Spinal cord (tissue), 10 donors: Measurements from ENCODE around the gene ADARB1. TPM values are rescaled to one million over a fixed set of nuclear protein-coding genes. Genes with fewer than 3 reads are reported as not detected.

Source experiments
- DNase-seq, 6 donors: peaks; one replicate each; pipeline versions ENCODE4 v3.0.0 to v3.0.0-alpha.2; 2013 to 2015; ENCODE audit warnings: low spot score in 6 of 6, low read depth in 4 of 6
- H3K27ac ChIP-seq: one replicate; pipeline ENCODE4 v1.5.1; 2013; ENCODE audit warnings: low read depth, low read length, control low read depth
- H3K27me3 ChIP-seq: one replicate; pipeline ENCODE4 v1.6.1; 2013; ENCODE audit warnings: low read length; ENCODE audit not compliant: control insufficient read depth, insufficient read depth
- H3K36me3 ChIP-seq: one replicate; pipeline ENCODE4 v1.6.1; 2013; ENCODE audit warnings: low read length; ENCODE audit not compliant: control insufficient read depth, insufficient read depth
- H3K4me1 ChIP-seq: one replicate; pipeline ENCODE4 v1.6.1; 2013; ENCODE audit warnings: low read length; ENCODE audit not compliant: control insufficient read depth, insufficient read depth
- H3K4me3 ChIP-seq: one replicate; pipeline ENCODE4 v1.5.1; 2013; ENCODE audit warnings: low read depth, low read length, control low read depth
- H3K9me3 ChIP-seq: one replicate; pipeline ENCODE4 v1.6.1; 2013; ENCODE audit warnings: low read length; ENCODE audit not compliant: control insufficient read depth, insufficient read depth
- WGBS: methylation state at CpG from one replicate; pipeline ENCODE4 v1.1.5; 2013; ENCODE audit warnings: missing lambda C conversion rate; ENCODE audit not compliant: insufficient coverage; 5-methylcytosine and 5-hydroxymethylcytosine counted together
- polyA plus RNA-seq, 2 donors: library from polyadenylated mRNA; unstranded; fragments of 120-200 nt; gene quantifications; one replicate each; pipeline ENCODE4 v1.2.1, GENCODE V29; 2013; ENCODE audit not compliant: insufficient read length in 2 of 2
- total RNA-seq, 2 donors: library from RNA; depleted of rRNA in 1 of 2; stranded (reverse); fragments of 120-200 nt in 1 of 2; fragments of >200 nt in 1 of 2; gene quantifications; one replicate each; pipeline versions ENCODE4 v1.2.3 to v1.2.4, GENCODE V29; 2013 to 2014
- donor health status: healthy.

The ADARB1 gene
- total and polyA plus RNA-seq, 4 donors, result 18.2 to 39.4 (median 28.8) TPM

GRCh38 chr21:45158491-45159423 is 84.4 kb downstream of the ADARB1 start:
- Histone ChIP-seq H3K4me1 (peaks cover 22% of the 10 kb centered on the region), H3K36me3 (peaks cover 8% of the 10 kb centered on the region), H3K4me3 (no peak overlapping the region), H3K27me3 (no peaks in the 10 kb centered on the region), H3K9me3 (no peaks in the 10 kb centered on the region), H3K27ac (no peak overlapping the region)
- WGBS, result 83% methylated on average over 9 of the region's 16 CpGs
- no peak for DNase-seq

- no peak overlapping the region for H3K4me3 ChIP-seq
- no peak overlapping the region for H3K27ac ChIP-seq
- WGBS, result no CpG with 5 or more reads among the region's 7 CpGs
- peaks cover 8% of the 10 kb centered on the region for H3K36me3 ChIP-seq
- H3K27me3 ChIP-seq, result no peaks in the 10 kb centered on the region
- peaks cover 22% of the 10 kb centered on the region for H3K4me1 ChIP-seq
- H3K9me3 ChIP-seq, result no peaks in the 10 kb centered on the region
- no peak for DNase-seq
Observed at GRCh38 chr21:45160198-45160597, 85.8 kb downstream of the ADARB1 start.

GRCh38 chr21:45161038-45161945 is 86.9 kb downstream of the ADARB1 start:
- Histone ChIP-seq H3K36me3 (peaks cover 8% of the 10 kb centered on the region), H3K27me3 (no peaks in the 10 kb centered on the region), H3K27ac (no peak overlapping the region), H3K4me3 (no peak overlapping the region), H3K4me1 (peaks cover 21% of the 10 kb centered on the region), H3K9me3 (no peaks in the 10 kb centered on the region)
- WGBS, result 56% methylated on average over 17 of the region's 18 CpGs
- DNase-seq, result peak in 1 of 6 donors; percentile 19

GRCh38 chr21:45162115-45162514 is 87.7 kb downstream of the ADARB1 start:
- Histone ChIP-seq H3K9me3 (no peaks in the 10 kb centered on the region), H3K27ac (no peak overlapping the region), H3K4me1 (peaks cover 21% of the 10 kb centered on the region), H3K36me3 (peaks cover 8% of the 10 kb centered on the region), H3K27me3 (no peaks in the 10 kb centered on the region), H3K4me3 (no peak overlapping the region)
- WGBS, result 69% methylated on average over 8 of the region's 8 CpGs
- no peak for DNase-seq

- H3K4me1 ChIP-seq, result peaks cover 17% of the 10 kb centered on the region
- no peak for DNase-seq
- H3K4me3 ChIP-seq, result no peak overlapping the region
- WGBS, result 97% methylated on average over 5 of the region's 5 CpGs
- H3K27ac ChIP-seq, result no peak overlapping the region
- H3K36me3 ChIP-seq, result peaks cover 8% of the 10 kb centered on the region
- H3K27me3 ChIP-seq, result no peaks in the 10 kb centered on the region
- H3K9me3 ChIP-seq, result no peaks in the 10 kb centered on the region
Observed at GRCh38 chr21:45162809-45163208, 88.4 kb downstream of the ADARB1 start.

GRCh38 chr21:45163413-45164123 is 89.2 kb downstream of the ADARB1 start:
- peaks cover 8% of the 10 kb centered on the region for H3K36me3 ChIP-seq
- WGBS, result 80% methylated on average over 10 of the region's 12 CpGs

GRCh38 chr21:45164124-45164511 is 89.7 kb downstream of the ADARB1 start:
- no peaks in the 10 kb centered on the region for H3K27me3 ChIP-seq
- no peak overlapping the region for H3K4me3 ChIP-seq
- 69% methylated on average over 12 of the region's 12 CpGs for WGBS
- peaks cover 19% of the 10 kb centered on the region for H3K4me1 ChIP-seq
- peak in 1 of 6 donors; percentile 33 for DNase-seq
- no peak overlapping the region for H3K27ac ChIP-seq
- no peaks in the 10 kb centered on the region for H3K9me3 ChIP-seq
- peaks cover 8% of the 10 kb centered on the region for H3K36me3 ChIP-seq

More at GRCh38 chr21:45163413-45164123, 89.2 kb downstream of the ADARB1 start:
- Histone ChIP-seq H3K9me3 (no peaks in the 10 kb centered on the region), H3K4me3 (no peak overlapping the region), H3K27ac (no peak overlapping the region), H3K27me3 (no peaks in the 10 kb centered on the region), H3K4me1 (peaks cover 15% of the 10 kb centered on the region)
- DNase-seq, result no peak

GRCh38 chr21:45164838-45165237 is 90.5 kb downstream of the ADARB1 start:
- peaks cover 8% of the 10 kb centered on the region for H3K36me3 ChIP-seq
- H3K27ac ChIP-seq, result no peak overlapping the region
- H3K4me3 ChIP-seq, result no peak overlapping the region
- H3K9me3 ChIP-seq, result no peaks in the 10 kb centered on the region
- H3K27me3 ChIP-seq, result no peaks in the 10 kb centered on the region
- DNase-seq, result no peak
- 88% methylated on average over 6 of the region's 6 CpGs for WGBS
- peaks cover 25% of the 10 kb centered on the region for H3K4me1 ChIP-seq

GRCh38 chr21:45166931-45167330 is 92.6 kb downstream of the ADARB1 start:
- Histone ChIP-seq H3K9me3 (no peaks in the 10 kb centered on the region), H3K36me3 (peaks cover 3% of the 10 kb centered on the region), H3K27ac (no peak overlapping the region), H3K4me3 (no peak overlapping the region), H3K27me3 (no peaks in the 10 kb centered on the region), H3K4me1 (peaks cover 21% of the 10 kb centered on the region)
- DNase-seq, result no peak
- WGBS, result no CpG with 5 or more reads among the region's 5 CpGs
